T follicular helper cell (primary cell): ENCODE data around the gene HEXD.

Experiments used
- DNase-seq: peaks from one replicate; pipeline ENCODE4 v3.0.0-alpha.2; 2020; ENCODE audit warnings: low read depth

The HEXD gene

GRCh38 chr17:82415336-82415735 is 2.8 kb upstream of the HEXD start:
- DNase-seq, result no peak

- no peak for DNase-seq
Observed at GRCh38 chr17:82415786-82416185, 2.4 kb upstream of the HEXD start.

- DNase-seq, result no peak
Observed at GRCh38 chr17:82416264-82416663, 1.9 kb upstream of the HEXD start.

GRCh38 chr17:82416771-82417170 is 1.4 kb upstream of the HEXD start:
- no peak for DNase-seq

GRCh38 chr17:82419540-82419939 is 1.4 kb downstream of the HEXD start:
- DNase-seq, result no peak

GRCh38 chr17:82424001-82424862 is 6.1 kb downstream of the HEXD start:
- peak; percentile 37 for DNase-seq

GRCh38 chr17:82424863-82425159 is 6.7 kb downstream of the HEXD start:
- DNase-seq, result no peak

- DNase-seq, result no peak
Observed at GRCh38 chr17:82428546-82428945, 10.4 kb downstream of the HEXD start.

- no peak for DNase-seq
Observed at GRCh38 chr17:82429824-82430223, 11.7 kb downstream of the HEXD start.

- no peak for DNase-seq
Observed at GRCh38 chr17:82432017-82432416, 13.9 kb downstream of the HEXD start.

GRCh38 chr17:82433560-82434215 is 15.5 kb downstream of the HEXD start:
- DNase-seq, result no peak

GRCh38 chr17:82434216-82434565 is 16.0 kb downstream of the HEXD start:
- DNase-seq, result no peak

- DNase-seq, result no peak
Observed at GRCh38 chr17:82435103-82435502, 17.0 kb downstream of the HEXD start.

- DNase-seq, result no peak
Observed at GRCh38 chr17:82435601-82436583, 17.7 kb downstream of the HEXD start.

- DNase-seq, result no peak
Observed at GRCh38 chr17:82436601-82437324, 18.6 kb downstream of the HEXD start.

- no peak for DNase-seq
Observed at GRCh38 chr17:82437325-82437668, 19.1 kb downstream of the HEXD start.

GRCh38 chr17:82438401-82439193 is 20.4 kb downstream of the HEXD start:
- no peak for DNase-seq

GRCh38 chr17:82439194-82439828 is 21.2 kb downstream of the HEXD start:
- DNase-seq, result no peak

- no peak for DNase-seq
Observed at GRCh38 chr17:82439829-82440365, 21.8 kb downstream of the HEXD start.

GRCh38 chr17:82440469-82440981 is 22.4 kb downstream of the HEXD start:
- DNase-seq, result no peak
